SIG-M5 treated with dmso at 0.1 percent for 504 hours (cell line): ENCODE data around the gene STIM1.
"Not testable (repeated sequence)": the region's sequence is repeated elsewhere in the genome, so short reads cannot be mapped to it uniquely, and the experiment has no call there.

Source experiments
- DNase-seq: peaks from one replicate; lab custom pipeline; 2025; ENCODE audit not compliant: unreplicated experiment; lab: John Stamatoyannopoulos, UW

STIM1 gene

DNA sequence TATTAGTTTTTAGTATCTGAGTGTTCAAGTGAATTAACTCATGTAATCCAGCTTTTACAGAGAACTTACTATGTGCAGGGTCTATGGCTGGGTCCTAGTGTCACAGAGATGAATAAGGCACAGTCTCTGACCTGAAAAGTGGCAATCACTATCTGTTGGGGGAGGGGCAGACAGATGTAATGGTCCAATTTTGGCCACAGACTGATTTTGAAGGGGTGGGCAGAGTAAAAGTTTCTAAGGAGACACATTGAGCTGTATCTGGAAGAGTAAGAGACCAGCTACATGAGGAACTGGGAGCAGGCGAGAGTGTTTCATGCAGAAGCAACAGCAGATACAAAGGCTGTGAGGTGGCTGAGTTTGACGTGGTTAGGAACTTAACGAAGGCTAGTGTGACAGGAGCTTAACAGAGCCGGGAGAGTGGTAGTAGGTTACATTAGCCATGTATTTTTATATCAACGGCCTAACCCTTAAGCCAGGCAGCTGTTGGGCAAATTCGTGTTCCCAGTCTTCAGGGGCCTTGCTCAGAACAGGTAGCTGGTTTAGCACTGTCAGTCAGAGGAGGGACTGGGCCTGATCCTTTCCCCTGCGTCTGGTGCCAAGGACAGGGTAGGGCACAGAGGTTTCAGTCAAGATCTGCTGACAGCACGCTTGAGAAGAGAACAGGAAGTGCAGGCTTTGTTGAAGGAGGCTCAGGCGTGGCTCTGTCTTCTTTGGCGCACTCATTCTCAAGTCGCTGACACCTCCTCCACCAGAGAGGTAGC is 1.4 kb upstream of the STIM1 start:
- peak; percentile 71 for DNase-seq

DNA sequence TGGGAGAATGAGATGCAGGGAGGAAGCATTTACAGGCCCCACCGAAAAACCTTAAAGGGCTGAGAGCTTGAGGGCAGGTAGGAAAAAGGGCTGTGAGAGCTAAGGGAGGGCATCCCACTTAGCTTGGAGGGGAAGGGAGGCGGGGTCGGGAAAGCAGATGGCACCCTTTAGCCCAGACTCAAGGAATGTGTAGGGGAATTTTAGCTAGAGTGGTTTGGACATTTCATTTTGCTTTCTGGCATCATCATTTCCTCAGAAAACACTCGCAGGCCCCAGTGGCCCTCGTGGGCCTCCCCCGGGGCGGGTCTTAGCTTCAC is 846 bp upstream of the STIM1 start:
- DNase-seq, result no peak

DNA sequence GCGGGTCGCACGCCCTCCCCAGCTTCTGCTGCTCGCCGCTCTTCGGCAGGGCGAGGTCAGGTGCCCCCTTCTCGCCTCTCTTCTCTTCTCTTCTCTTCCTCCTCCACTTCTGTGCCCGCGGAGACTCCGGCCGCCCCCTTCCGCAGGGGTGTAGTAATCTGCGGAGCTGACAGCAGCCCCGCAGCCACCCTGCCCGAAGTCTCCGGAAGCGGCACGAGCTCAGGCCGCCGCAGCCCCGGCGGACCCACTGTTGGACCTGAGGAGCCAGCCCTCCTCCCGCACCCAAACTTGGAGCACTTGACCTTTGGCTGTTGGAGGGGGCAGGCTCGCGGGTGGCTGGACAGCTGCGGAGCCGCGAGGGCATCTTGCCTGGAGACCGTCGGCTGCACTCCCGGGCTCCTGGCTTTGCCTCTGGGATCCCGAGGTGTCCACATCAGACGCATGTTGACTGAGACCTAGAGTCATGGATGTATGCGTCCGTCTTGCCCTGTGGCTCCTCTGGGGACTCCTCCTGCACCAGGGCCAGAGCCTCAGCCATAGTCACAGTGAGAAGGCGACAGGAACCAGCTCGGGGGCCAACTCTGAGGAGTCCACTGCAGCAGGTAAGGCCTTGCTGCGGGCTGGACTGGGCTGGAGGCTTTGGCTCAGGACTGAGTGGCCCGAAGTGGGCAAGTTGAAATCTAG is 486 bp downstream of the STIM1 start:
- DNase-seq, result peak; percentile 23

DNA sequence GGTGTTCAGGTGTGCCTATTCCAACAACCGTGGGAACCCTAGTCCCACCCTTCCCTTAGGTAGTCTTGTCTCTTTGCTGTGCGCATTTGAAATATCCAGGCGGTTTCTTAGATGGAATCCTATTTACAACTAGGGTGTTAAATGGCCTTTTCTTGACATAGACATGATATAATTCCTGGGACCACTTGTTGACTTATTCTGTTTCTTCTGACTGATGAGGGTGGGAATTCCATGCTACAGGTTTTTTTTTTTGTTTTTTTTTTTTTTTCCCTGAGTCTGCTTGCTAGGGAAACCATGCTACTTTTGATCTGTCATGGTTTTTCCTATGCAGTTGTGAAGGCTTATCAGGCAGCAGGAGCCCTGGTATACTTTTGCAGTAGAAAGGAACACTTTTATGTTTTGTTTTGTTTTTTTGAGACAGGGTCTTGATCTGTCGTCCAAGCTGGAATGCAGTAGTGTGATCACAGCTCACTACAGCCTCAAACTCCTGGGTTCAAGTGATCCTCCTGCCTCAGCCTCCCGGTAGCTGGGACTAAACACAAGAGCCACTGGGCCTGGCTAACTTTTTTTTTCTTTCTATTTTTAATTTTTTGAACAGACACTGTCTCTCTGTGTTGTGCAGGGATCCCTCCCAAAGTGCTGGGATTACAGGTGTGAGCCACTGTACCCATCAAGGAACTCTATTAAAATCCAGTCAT is 1.5 kb downstream of the STIM1 start:
- DNase-seq, result no peak

GRCh38 chr11:3857628-3858027 is 2.2 kb downstream of the STIM1 start:
- no peak for DNase-seq

DNA sequence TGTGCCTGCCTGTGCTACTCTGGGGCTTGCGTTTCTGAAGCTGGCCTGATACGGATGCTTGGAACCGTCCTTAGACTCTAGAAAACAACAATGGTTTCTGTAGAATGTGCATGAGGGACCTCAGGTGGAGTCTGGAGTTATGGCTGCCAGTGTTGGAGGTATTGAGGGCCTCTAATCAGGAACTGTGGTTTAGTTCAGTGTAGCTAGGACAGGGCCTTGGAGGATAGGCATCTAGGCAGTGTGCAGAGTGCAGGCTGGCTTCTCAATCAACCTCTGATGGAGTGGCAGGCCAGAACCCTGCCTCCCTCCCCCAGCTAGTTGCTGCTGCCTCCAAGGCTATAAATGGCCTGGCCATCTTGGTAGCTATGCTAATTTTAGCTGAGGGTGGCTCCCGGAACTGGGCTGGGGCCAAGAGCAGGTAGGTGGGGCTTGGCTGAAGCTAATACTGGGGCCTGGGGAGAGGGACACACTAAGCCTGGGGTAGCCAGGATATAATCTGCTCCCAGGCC is 4.0 kb downstream of the STIM1 start:
- no peak for DNase-seq

- DNase-seq, result no peak
Measured at GRCh38 chr11:3860375-3860774, 4.9 kb downstream of the STIM1 start.

- DNase-seq, result not testable (repeated sequence)
Measured at GRCh38 chr11:3860898-3861393, 5.5 kb downstream of the STIM1 start.

- peak; percentile 49 for DNase-seq
Measured at GRCh38 chr11:3861683-3862082, 6.2 kb downstream of the STIM1 start.

GRCh38 chr11:3865388-3866193 is 10.1 kb downstream of the STIM1 start:
- DNase-seq, result peak; percentile 49

- DNase-seq, result peak; percentile 45
Measured at GRCh38 chr11:3866206-3866605, 10.7 kb downstream of the STIM1 start.

DNA sequence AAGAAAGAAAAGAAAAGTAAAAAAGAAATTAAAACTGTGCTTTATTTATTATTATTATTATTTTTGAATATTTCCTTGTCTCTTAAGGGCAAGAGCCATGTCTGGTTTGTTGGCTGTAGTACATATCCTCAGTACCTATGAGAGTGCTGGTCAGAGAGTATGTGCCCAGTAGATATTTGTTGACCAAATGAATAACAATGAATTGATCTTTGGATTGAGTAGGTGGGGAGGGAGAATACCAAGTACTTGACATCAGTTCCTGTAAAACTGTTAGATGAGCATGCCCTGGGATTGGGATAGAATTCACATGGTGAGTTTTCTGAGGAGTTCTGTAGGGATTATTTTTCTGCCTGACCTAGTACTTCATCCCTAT is 11.4 kb downstream of the STIM1 start:
- DNase-seq, result no peak

- DNase-seq, result no peak
Measured at GRCh38 chr11:3867209-3868091, 12.0 kb downstream of the STIM1 start.

- DNase-seq, result no peak
Measured at GRCh38 chr11:3873712-3874349, 18.4 kb downstream of the STIM1 start.

GRCh38 chr11:3876613-3877012 is 21.1 kb downstream of the STIM1 start:
- DNase-seq, result no peak

- no peak for DNase-seq
Measured at GRCh38 chr11:3877364-3878257, 22.1 kb downstream of the STIM1 start.

DNA sequence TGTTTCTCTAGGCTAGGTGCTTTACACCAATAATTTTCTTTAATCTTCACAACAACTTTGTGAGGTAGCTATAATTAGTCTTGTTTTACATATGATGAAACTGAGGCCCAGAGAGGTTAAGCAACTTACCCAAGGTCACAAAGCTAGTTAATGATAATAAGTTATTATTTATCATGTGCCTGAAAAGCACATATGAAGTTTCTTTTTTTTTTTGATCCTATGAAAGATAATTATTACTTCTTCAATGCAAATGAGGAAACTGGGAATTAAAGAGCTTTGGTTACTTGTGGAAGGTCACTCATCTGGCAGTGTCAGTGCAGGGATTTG is 22.8 kb downstream of the STIM1 start:
- no peak for DNase-seq

DNA sequence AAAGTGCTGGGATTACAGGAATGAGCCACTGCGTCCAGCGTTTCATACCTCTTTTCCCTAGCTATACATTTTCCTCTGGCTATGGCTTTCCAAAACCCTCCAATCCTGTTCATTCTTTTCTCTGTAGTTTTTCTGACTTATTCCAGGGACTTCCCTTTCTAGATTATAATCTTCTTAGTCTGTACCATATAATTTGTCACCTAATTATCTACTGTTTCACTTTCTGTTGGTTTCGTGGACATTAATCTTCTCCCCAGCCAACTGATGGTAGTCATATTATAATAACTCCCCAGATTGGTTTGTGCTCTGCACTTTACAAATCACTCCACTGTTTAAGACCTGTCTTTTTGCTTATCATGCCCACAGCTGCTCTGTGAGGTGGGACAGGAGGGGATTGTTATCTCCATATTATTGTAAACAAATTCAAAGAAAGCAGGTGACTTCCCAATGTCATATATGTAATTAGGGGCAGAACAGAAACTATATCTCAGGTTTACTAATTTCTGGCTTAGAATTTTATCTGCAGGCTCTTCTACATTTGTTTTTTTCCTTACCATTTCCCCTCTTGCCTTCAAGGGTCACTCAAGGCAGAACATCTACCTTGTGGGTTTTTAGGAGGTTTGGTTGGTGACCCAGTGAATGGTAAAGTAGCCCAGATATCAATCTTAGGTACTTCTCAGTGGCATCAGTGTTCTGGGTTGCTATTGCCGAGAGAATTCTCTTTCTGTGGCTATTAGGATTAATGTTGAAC is 23.9 kb downstream of the STIM1 start:
- no peak for DNase-seq
